ENCODE data around the gene EFCAB5.
"Not testable (repeated sequence)": the region's sequence is repeated elsewhere in the genome, so short reads cannot be mapped to it uniquely, and the experiment has no call there.

The EFCAB5 gene

DNA sequence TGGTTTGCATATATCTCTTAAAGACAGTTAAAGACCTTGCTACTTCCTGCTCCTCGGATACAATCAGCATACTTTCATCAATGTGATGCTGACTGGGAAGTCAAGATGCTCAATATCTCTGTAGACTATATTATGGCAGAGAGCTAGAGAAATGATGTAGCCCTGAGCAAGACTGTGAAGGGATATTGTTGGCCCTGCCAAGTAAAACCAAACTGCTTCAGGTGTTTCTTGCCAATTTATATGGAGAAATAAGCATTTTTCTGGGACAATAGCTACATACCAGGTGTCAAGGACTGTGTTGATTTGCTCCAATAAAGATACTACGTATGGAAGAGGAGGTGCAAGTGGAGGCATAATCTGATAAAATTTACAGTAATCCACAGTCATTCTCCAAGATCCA is 4.7 kb upstream of the EFCAB5 start:
- no peak for DNase-seq

GRCh38 chr17:29945281-29945680 is 3.8 kb downstream of the EFCAB5 start:
- DNase-seq, result no peak

DNA sequence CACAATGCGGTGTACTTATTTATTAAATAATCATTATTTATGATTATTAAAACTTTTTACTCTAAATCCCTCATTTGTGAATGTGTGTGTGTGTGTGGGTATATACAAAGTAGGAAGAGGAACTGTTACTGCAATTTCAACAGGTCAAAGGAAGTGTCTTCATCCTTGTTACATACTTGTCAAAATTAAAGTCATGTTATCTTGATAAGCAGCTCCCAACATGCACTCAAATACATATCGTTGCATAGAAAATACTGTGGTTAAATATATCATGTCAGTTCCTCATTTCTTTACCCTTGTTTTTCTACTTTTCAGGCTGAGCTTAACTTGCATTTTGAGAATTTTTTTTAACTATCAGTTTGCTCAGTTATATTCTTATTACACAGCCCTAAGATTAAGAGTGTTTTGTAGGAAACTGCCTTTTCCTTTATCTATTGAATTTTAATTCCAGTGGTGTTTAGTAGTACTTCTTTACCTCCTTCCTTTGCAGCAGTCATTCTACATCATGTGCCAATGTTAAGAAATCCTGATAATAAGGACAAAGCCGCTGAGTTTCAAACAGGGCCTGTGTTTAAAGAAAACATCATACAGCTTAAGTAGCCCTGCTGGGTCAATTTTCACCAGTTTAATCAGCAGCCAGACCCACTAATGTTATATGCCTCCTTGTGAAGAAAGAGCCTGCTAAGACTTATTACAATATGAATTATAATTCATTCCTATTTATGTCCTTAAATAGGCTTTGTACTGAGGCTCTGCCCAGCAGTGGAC is 7.2 kb downstream of the EFCAB5 start:
- DNase-seq, result no peak

- no peak for DNase-seq
Observed at GRCh38 chr17:29949696-29950095, 8.3 kb downstream of the EFCAB5 start.

- no peak for DNase-seq
Observed at GRCh38 chr17:29954405-29954804, 13.0 kb downstream of the EFCAB5 start.

DNA sequence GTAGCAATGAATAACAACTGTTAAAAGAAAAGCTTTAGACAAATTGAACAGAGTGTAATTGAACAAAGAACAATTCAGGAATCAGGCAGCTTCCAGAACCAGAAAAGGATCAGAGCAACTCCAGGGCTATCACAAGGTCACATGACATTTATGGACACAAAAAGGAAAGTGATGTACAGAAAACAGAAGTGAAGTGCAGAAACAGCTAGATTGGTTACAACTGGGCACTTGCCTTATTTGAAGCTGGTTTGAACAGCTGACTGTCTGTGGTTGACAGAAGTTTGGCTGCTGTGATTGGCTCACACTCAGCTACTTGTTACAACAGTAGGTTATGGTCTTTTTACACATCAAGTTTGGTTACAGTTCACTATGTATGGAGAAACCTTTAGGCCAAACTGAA is 14.8 kb downstream of the EFCAB5 start:
- DNase-seq, result no peak

DNA sequence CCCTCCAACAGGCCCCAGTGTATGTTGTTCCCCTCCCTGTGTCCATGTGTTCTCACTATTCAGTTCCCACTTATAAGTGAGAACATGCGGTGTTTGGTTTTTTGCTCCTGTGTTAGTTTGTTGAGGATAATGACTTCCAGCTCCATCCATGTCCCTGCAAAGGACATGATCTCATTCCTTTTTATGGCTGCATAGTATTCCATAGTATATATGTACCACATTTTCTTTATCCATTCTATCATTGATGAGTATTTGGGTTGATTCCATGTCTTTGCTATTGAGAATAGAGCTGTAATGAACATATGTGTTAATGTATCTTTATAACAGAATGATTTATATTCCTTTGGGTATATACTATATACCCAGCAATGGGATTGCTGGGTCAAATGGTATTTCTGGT is 16.1 kb downstream of the EFCAB5 start:
- not testable (repeated sequence) for DNase-seq

DNA sequence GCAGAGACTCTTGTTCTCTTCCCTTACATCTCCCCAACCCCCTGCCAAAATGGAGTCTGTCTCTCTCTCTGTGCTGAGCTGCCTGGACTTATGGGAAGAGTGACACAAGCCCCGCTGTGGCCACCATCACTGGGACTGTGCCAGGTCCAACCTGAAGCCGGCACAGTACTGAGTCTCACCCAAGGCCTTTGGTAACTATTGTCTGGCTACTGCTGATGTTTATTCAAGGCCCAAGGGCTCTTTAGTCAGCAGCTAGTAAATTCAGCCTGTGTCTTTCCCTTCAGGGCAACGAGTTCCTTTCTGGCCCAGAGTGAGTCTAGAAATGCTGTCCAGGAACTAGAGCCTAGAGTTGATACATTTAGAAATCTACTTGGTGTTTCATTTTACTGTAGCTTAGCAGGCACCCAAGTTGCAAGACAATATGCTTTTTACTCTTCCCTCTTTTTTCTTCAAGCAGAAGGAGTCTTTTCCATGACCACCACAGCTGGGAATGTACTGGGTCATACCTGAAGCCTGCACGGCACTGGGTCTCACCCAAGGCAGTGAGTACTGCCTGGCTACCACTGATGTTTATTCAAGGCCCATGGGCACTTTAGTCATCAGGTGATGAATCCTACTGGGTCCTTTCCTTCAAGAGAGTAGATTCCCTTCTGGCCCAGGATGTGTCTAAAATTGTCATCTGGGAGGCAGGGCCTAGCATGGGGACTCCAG is 17.7 kb downstream of the EFCAB5 start:
- no peak for DNase-seq

GRCh38 chr17:29959658-29960337 is 18.4 kb downstream of the EFCAB5 start:
- DNase-seq, result no peak

DNA sequence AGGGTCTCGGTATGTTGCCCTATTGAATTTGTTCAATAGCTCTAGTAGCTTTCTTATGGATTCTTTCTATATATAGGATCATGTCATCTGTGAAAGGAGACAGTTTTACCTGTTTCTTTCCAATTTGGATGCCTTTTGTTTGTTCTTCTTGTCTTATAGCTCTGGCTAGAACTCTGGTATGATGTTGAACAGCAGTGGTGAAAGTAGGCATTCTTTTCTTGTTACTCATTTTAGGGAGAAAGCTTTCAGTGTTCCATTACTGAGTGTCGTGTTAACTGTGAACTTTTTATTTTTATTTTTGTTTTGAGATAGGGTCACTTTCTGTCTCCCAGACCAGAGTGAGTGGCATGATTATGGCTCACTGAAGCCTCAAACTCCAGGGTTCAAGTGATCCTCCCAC is 21.2 kb downstream of the EFCAB5 start:
- no peak for DNase-seq

DNA sequence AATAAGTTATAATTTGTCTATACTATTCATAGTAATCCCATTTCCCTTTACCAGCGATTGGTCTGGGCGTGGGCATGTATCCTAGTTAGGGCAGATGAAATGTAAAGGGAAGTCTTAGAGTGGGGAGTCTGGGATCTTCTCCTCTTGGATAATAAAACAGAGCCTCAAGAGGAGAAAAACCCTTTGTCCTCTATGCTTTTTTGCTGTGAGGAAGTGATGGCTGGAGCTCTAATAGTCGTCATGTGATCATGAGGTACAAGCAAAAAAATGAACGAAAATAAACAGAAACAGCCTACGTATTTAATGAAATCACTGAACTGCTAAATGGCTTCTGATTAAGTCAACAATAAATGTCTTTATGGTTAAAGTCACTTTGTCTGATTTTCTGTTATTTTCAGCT is 26.8 kb downstream of the EFCAB5 start:
- DNase-seq, result no peak

- no peak for DNase-seq
Observed at GRCh38 chr17:29972277-29972676, 30.8 kb downstream of the EFCAB5 start.

DNA sequence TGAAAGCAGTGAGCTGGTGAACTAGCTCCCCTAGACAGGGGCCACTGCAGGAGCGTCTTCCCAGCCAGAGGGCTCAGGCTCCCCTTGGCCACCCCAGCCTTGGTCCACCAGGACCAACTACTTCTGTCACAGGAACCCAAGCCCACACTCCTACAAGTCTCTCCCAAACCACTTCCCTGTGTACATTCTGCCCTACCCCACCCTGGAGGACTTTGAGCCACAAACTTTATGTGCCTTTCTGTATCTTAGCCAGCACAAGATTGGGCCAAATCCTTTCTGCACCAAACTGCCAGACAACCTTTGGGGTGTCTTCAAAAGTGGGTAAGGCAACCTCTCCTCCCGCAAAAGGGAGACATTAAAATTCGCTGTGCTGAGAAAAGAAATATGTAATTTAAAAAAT is 31.6 kb downstream of the EFCAB5 start:
- no peak for DNase-seq

DNA sequence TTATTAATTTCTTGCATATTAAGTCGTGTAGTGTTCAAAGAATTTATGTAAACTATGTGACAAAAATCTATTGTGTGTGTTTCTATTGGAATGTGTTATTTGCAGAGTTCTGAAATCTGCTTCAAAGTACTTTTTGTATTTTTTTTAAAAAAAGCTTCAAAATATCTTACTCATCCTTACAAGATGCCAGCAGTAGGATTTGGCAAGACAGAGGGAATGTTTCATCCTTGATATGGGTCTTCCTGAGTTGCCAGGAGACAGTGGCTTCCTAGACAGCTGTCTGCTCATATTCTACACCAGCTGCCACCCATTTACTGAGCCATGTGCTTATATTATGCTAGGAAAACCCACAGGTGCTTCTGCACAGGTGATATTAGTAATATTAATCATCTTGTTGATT is 36.4 kb downstream of the EFCAB5 start:
- DNase-seq, result no peak

DNA sequence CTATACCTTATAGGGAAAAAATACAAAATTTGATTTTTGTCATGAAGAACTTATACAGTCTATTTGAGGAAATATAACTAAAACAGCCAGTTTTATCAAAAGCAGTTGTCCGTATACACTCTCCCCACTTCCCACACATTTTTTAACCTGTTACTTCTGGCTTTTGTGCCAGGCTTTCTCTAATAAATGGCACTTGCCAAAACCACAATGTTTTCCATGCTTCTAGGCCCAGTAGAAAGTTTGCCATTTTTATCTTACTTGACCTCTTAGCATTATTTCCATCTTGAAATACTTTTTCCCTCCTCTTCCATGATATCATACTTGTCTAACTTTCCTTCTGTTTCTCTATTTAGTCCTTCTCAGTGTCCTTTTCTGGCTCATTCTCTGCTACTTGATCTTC is 38.8 kb downstream of the EFCAB5 start:
- DNase-seq, result no peak

DNA sequence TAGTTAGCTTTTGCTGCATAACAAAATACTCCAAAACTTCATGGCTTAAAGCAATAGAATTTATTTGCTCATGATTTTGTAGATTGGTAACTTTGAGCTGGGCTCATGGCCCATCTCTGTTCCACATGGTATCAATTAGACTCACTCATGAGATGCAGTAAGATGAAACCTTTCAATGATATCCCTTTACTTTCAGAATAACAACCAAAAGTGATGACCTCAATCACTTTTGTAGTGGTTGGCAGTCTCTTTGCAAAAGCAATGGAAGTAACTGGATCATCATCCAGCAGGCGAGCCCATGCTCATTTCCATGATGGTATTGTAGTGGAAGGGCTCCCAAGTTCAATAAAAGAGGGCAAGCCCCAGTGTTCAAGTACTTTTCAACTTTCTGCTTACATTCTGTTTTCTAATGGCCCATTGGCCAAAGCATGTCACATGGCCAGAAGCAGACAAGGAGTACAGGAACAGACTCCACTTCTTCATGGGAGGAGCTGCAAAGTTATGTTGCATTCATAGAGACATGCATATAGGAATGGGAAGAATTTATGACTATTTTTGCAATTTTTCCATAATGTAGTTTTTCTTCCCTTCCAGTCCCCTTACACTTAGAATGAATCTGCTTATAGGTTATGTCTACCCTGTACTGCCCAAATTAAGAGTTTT is 41.7 kb downstream of the EFCAB5 start:
- no peak for DNase-seq

- no peak for DNase-seq
Observed at GRCh38 chr17:29996458-29996857, 55.0 kb downstream of the EFCAB5 start.

DNA sequence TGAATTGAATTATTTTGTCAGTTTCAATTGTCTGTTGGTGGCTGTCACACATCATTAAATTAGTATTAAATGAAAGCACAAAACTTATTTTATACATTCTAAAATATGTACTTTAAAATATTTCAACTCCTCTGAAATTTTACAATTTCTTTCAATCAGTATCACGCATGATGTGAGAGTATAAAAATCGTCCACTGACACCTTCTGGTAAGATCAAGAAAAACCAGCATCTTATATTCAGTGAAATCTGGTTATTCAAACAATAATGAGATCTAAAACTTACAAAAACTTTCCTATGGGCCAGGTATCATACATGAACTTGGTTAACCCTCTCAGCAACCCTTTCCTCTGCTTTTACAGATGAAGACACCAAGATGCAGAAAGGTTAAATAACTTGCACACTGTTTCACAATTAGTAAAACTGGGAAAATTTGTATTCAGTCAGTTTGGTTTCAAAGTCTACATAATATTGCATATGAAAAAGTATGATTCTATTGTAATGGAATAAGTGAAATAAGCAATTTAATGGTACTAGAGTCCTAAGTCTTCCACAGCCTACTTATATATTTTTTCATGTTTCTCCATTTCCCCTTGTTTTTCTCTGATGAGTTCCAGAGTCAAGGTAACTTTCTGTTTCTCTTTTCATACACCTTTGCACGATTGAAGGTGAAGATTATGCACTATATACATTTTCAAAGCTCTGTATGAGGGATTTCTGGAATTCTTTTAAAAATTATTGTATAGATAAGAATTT is 58.7 kb downstream of the EFCAB5 start:
- no peak for DNase-seq

DNA sequence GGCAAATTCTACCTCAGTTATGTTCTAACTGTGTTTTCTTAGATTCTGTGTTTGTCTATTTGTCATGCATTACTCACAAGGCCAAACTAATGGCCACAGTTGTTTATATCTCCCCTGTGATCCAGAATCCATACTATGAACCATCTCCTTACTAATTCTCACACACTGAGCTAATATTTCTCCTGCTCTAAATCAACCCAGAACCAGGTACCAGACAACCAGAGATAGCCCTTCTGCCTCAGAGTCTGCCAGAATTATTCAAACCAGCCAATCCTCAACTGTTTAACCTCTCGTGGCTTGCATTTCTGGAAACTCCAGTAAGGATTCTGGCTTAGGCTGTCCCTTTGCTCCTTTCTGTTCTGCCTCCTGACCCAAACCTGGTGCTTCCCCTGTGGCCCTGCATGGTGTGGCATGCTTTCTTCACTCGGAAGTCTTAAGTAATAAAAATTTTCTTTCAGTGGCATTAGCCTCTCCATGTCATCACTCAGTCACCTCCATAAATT is 59.4 kb downstream of the EFCAB5 start:
- DNase-seq, result no peak

GRCh38 chr17:30002088-30002487 is 60.7 kb downstream of the EFCAB5 start:
- DNase-seq, result no peak

- no peak for DNase-seq
Observed at GRCh38 chr17:30005709-30006320, 64.4 kb downstream of the EFCAB5 start.

DNA sequence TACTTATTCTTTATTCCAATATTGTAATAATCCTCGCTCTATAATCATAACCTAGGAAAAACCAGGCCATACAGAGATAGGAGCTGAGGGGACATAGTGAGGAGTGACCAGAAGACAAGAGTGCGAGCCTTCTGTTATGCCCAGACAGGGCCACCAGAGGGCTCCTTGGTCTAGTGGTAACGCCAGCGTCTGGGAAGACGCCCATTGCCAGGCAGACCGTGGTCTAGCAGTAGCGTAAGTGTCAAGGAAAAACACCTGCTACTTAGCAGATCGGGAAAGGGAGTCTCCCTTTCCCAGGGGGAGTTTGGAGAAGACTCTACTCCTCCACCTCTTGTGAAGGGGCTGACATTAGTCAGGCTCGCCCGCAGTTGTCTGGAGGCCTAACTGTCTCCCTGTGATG is 70.5 kb downstream of the EFCAB5 start:
- DNase-seq, result not testable (repeated sequence)
